HEK293T (cell line): Measurements from ENCODE around the gene PELI2.

Experiments
- ARNT ChIP-seq: fragments of 450-650 bp; IDR thresholded peaks from 2 replicates; pipeline ENCODE4 v1.6.1; 2017; ENCODE audit warnings: mild to moderate bottlenecking
- BHLHE40 ChIP-seq: fragments of 450-650 bp; IDR thresholded peaks from 2 replicates; pipeline ENCODE4 v1.6.1; 2016; ENCODE audit warnings: mild to moderate bottlenecking, moderate library complexity, borderline replicate concordance
- CTBP1 ChIP-seq: fragments of 450-650 bp; IDR thresholded peaks from 2 replicates; pipeline ENCODE4 v1.6.1; 2016; ENCODE audit warnings: borderline replicate concordance
- FOXK2 ChIP-seq: fragments of 450-650 bp; IDR thresholded peaks from 2 replicates; pipeline ENCODE4 v1.6.1; 2016; ENCODE audit warnings: mild to moderate bottlenecking
- FOXM1 ChIP-seq: fragments of 450-650 bp; IDR thresholded peaks from 2 replicates; pipeline ENCODE4 v1.6.1; 2017; ENCODE audit warnings: mild to moderate bottlenecking, borderline replicate concordance
- HDGF ChIP-seq: fragments of 450-650 bp; IDR thresholded peaks from 2 replicates; pipeline ENCODE4 v1.6.1; 2017; ENCODE audit warnings: antibody characterized with exemption, borderline replicate concordance
- L3MBTL2 ChIP-seq: fragments of 450-650 bp; conservative IDR thresholded peaks from 2 replicates; pipeline ENCODE4 v1.6.1; 2016; ENCODE audit warnings: mild to moderate bottlenecking
- NFRKB ChIP-seq: fragments of 450-650 bp; IDR thresholded peaks from 2 replicates; pipeline ENCODE4 v1.6.1; 2016; ENCODE audit warnings: mild to moderate bottlenecking, moderate library complexity
- SP1 ChIP-seq: fragments of 450-650 bp; IDR thresholded peaks from 2 replicates; pipeline ENCODE4 v1.6.1; 2017
- SUZ12 ChIP-seq: fragments of 450-650 bp; IDR thresholded peaks from 2 replicates; pipeline ENCODE4 v1.6.1; 2016; ENCODE audit warnings: mild to moderate bottlenecking
- TARDBP ChIP-seq: fragments of 450-650 bp; IDR thresholded peaks from 2 replicates; pipeline ENCODE4 v1.6.1; 2016
- TF ChIP-seq, protein P1 (sequence below): fragments of 450-650 bp; IDR thresholded peaks from 2 replicates; pipeline ENCODE4 v1.6.1; 2016

DNA sequence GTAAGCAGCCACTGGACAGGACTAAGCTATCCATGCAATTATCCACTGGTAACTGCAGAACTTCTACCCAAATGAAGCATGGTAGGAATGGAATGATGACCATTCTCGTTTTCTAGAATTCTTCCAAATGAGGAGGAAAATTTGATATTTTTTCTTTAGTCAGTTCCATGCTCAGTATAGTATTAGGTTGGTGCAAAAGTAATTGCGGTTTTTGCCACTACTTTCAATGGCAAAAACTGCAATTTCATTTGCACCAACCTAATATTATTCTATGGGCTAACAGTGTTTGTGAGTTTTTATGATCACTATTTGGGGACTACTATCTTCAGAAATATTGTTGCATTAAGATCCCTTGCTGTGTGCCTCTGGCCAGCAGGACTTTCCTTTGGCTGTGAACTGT lies 42.9 kb upstream of the PELI2 start:
- TF ChIP-seq BHLHE40 (no peak), SUZ12 (no peak), L3MBTL2 (no peak), SP1 (no peak), FOXM1 (no peak), ARNT (no peak), NFRKB (no peak), TARDBP (no peak), FOXK2 (no peak), CTBP1 (no peak), HDGF (no peak)
- TF ChIP-seq, protein P1, sequence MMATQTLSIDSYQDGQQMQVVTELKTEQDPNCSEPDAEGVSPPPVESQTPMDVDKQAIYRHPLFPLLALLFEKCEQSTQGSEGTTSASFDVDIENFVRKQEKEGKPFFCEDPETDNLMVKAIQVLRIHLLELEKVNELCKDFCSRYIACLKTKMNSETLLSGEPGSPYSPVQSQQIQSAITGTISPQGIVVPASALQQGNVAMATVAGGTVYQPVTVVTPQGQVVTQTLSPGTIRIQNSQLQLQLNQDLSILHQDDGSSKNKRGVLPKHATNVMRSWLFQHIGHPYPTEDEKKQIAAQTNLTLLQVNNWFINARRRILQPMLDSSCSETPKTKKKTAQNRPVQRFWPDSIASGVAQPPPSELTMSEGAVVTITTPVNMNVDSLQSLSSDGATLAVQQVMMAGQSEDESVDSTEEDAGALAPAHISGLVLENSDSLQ = no peak
